ELF-1 (cell line): ENCODE results near the gene ASB18.

Source experiments
- DNase-seq: peaks from one replicate; pipeline ENCODE4 v3.0.0-alpha.2; 2016; ENCODE audit warnings: low read depth, low spot score

The ASB18 gene

GRCh38 chr2:236241181-236242056 lies 22.8 kb downstream of the ASB18 start:
- DNase-seq = no peak

- DNase-seq = peak; percentile 69
These were observed 23.8 kb downstream of the ASB18 start for GRCh38 chr2:236240228-236240990.

- DNase-seq = peak; percentile 54
These were observed 24.7 kb downstream of the ASB18 start for GRCh38 chr2:236239276-236240065.

GRCh38 chr2:236238751-236239150 lies 25.5 kb downstream of the ASB18 start:
- DNase-seq = peak; percentile 26

GRCh38 chr2:236237468-236238190 lies 26.6 kb downstream of the ASB18 start:
- peak; percentile 36 for DNase-seq

- DNase-seq = no peak
These were observed 27.4 kb downstream of the ASB18 start for GRCh38 chr2:236236559-236237452.

- no peak for DNase-seq
These were observed 35.0 kb downstream of the ASB18 start for GRCh38 chr2:236229186-236229585.

GRCh38 chr2:236223675-236224074 lies 40.5 kb downstream of the ASB18 start:
- DNase-seq = no peak

GRCh38 chr2:236221798-236222197 lies 42.4 kb downstream of the ASB18 start:
- no peak for DNase-seq

- DNase-seq = no peak
These were observed 44.8 kb downstream of the ASB18 start for GRCh38 chr2:236219411-236219810.

- DNase-seq = no peak
These were observed 46.3 kb downstream of the ASB18 start for GRCh38 chr2:236217926-236218325.

GRCh38 chr2:236216711-236217110 lies 47.5 kb downstream of the ASB18 start:
- DNase-seq = no peak

GRCh38 chr2:236215761-236216333 lies 48.4 kb downstream of the ASB18 start:
- no peak for DNase-seq

GRCh38 chr2:236215196-236215595 lies 49.0 kb downstream of the ASB18 start:
- no peak for DNase-seq

- DNase-seq = no peak
These were observed 49.7 kb downstream of the ASB18 start for GRCh38 chr2:236214376-236214995.

GRCh38 chr2:236211296-236211695 lies 52.9 kb downstream of the ASB18 start:
- no peak for DNase-seq

GRCh38 chr2:236210536-236210935 lies 53.7 kb downstream of the ASB18 start:
- DNase-seq = peak; percentile 10

GRCh38 chr2:236209996-236210395 lies 54.2 kb downstream of the ASB18 start:
- no peak for DNase-seq

- DNase-seq = peak; percentile 74
These were observed 54.7 kb downstream of the ASB18 start for GRCh38 chr2:236209535-236209934.
